CD4-positive, alpha-beta T cell treated with Interferon gamma for 1 hour (primary cell): ENCODE data around the gene CDK11B.

ENCODE experiments used
- DNase-seq: peaks from one replicate; pipeline ENCODE4 v3.0.0-alpha.2; 2020

CDK11B gene

DNA sequence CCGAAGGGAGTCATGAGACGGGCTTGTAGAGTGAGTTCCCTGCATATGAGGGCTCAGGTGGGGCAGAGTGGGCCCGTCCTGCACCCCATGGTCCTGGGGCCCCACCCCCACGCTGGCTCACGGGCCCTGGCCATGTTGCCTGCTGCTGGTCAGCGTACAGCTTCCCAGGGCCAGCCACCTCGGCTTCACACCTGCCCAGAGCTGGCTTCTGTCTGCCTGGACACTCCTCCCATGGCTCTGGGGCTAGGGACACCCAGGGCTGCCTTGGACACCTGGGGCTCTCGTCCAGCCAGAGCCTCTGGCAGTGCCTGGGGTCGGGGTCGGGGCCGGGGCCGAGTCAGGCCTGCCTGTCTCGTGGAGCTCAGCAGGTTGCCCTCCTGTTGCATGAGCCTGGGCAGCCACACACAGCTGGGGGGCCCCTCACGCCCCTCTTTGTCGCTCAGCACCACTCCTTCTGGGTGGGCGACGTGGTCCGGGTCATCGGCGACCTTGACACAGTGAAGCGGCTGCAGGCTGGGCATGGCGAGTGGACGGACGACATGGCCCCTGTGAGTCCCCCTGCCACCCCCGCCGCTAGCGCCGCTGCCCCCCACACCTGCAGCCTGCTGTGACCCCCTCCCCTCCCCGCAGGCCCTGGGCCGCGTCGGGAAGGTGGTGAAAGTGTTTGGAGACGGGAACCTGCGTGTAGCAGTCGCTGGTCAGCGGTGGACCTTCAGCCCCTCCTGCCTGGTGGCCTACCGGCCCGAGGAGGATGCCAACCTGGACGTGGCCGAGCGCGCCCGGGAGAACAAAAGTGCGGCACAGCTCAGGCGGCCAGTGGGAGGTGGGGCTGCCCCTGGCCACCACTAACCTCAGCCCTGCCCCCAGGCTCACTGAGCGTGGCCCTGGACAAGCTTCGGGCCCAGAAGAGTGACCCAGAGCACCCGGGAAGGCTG lies 32.3 kb downstream of the CDK11B start:
- DNase-seq = no peak

DNA sequence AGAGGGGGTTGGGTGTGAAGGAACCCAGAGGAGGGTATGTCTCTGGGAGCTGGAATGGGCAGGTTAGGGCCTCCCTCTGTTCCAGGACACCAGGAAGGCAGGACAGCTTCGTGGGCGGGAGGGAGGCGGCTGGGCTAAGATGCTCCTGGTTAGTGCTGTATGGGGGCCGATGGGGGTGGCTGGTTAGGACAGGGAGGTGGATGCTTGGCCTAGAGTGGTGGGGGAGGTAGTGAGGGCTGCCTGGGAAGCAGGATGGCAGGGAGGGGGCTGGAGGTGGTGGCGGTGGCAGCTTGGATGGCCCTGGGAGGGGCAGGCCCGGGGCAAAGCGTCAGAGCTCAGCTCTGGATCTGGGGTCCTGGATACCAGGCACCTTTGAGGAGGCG lies 33.0 kb downstream of the CDK11B start:
- no peak for DNase-seq

DNA sequence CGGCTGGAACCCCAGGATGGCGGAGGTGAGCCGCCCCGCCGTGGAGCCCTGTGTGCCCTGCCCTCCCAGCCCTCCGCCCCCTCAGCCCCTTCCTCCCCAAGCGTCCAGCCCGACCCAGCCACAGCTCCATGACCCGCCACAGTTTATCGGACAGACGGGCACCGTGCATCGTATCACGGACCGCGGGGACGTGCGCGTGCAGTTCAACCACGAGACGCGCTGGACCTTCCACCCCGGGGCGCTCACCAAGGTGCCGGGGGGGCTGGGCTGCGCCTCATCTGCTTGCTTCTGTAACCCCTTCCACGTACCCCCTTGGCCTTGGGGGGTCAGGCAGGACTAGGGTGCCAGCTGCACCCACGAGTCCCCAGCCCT lies 33.4 kb downstream of the CDK11B start:
- no peak for DNase-seq

DNA sequence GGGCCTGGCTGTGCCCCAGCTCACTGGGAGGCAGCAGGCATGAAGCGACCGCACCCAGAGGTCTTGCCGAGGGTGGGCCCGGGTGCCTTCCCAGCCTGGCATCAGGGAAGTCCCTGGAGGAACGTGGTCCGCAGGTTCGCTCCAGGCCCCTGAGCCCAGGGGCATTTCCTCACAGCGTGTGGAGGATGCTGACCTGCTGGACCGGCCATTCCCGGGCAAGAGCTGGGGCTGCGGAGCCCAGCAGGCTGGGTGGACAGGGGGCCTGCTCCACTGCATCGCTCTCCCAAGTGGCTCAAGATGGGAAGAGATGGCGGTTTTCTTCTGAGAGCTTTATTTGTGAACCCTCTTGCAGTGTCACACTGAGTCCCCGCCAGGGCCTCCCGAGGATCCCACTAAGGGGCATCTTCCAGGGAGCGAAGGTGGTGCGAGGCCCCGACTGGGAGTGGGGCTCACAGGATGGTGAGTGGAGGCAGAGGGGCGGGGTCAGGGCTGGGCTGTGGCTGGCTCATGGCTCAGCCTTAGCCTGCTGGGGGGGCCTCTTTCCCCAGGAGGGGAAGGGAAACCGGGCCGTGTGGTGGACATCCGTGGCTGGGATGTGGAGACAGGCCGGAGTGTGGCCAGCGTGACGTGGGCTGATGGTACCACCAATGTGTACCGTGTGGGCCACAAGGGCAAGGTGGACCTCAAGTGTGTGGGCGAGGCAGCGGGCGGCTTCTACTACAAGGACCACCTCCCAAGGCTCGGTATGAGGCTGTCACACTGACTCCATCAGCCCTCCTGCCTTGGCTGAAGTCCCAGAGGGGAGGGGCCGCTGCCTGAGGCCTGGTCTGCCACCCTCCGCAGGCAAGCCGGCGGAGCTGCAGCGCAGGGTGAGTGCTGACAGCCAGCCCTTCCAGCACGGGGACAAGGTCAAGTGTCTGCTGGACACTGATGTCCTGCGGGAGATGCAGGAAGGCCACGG lies 34.1 kb downstream of the CDK11B start:
- no peak for DNase-seq

DNA sequence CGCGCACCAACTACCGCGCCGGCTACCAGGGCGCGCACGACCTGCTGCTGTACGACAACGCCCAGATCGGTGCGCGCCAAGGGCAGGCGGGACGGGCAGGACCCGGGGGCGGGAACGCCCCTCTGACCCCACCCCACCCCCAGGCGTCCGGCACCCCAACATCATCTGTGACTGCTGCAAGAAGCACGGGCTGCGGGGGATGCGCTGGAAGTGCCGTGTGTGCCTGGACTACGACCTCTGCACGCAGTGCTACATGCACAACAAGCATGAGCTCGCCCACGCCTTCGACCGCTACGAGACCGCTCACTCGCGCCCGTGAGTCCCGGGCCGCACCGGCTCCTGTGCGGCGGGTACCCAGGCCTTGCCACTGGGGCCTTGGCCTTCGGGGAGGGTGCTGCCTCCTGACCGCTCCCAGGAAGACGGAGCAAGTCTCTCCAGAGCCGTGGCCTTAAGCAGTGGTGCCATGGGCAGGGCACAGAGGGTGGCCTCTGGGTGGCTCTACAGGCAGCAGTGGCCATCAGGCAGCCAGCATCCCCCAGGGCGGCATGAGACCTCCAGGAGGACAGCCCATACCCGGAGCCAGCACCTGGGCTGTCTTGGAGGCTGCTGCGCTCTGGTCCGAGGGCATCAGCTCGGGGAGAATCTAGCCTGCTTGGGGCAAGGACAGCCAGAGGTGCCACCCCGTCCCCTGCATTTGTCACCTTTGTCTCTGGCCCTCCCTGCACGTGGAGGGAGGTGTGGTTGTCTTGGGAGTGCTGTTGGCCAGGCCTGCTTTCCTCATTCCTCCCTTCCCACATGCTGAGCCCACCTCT lies 35.0 kb downstream of the CDK11B start:
- DNase-seq = no peak

DNA sequence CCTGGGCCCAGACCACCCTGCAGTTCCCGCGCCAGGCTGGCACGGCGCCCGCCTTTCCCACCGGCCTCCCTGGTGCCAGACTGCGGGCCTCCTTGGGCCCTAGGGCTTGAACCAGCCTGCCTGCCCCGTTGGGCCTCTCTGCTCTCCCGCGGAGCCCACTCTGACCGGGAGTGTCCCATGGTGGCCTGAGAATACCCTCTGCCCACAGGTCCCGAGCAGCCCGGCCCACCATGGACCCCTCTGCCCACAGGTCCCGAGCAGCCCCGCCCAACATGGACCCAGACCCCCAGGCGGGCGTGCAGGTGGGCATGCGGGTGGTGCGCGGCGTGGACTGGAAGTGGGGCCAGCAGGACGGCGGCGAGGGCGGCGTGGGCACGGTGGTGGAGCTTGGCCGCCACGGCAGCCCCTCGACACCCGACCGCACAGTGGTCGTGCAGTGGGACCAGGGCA lies 35.6 kb downstream of the CDK11B start:
- DNase-seq = no peak

DNA sequence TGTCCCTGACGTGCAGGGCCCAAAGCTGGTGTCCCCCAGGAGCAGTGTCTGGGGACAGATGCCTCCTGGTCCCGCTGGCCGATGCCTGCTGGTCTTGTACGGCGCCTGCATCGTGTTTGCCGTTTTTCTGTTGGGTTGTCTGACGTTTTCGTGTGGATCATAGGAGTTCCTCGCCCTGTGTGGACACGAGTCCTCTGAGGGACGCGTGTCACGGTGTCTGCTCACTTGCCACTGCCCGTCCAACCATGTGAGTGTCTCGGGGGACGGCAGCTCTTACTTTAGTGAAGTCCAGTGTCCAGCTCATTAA lies 36.1 kb downstream of the CDK11B start:
- DNase-seq = no peak

DNA sequence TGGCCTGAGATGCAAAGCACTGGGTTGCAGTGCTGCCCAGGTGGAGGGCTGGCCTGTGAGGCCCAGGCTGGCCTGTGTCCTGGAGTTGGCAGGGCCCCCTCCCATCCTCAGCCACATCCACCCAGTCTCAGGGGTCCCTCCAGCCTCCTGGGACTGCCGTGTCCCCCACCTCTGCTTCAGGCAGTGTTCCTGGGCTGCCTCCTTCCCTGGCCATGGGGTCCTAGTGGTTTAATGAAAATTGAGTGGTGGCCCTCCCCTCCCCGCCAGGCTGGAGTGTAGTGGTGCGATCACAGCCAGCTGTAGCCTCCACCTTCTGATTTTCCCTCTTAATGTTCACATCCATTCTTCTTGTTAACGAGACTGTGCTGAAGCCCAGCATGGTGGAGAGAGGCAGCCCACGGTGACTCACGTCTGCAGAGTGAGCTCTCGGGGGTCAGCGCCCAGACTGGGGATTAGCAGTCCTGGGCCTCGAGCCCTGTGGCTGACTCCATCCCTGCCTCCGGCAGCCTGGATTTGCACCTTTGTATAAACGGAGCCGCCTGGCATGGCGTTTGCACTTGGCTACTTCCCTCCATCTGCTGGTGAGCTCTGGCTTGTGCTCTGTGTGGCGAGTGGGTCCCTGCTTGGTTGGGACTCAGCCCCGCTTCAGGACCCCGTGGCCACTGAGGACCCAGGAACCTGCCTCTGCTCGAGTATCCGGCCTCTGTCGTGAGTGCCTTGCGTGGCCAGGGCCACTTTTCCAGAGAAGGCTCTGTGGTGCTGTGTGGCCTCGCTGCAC lies 36.6 kb downstream of the CDK11B start:
- no peak for DNase-seq

DNA sequence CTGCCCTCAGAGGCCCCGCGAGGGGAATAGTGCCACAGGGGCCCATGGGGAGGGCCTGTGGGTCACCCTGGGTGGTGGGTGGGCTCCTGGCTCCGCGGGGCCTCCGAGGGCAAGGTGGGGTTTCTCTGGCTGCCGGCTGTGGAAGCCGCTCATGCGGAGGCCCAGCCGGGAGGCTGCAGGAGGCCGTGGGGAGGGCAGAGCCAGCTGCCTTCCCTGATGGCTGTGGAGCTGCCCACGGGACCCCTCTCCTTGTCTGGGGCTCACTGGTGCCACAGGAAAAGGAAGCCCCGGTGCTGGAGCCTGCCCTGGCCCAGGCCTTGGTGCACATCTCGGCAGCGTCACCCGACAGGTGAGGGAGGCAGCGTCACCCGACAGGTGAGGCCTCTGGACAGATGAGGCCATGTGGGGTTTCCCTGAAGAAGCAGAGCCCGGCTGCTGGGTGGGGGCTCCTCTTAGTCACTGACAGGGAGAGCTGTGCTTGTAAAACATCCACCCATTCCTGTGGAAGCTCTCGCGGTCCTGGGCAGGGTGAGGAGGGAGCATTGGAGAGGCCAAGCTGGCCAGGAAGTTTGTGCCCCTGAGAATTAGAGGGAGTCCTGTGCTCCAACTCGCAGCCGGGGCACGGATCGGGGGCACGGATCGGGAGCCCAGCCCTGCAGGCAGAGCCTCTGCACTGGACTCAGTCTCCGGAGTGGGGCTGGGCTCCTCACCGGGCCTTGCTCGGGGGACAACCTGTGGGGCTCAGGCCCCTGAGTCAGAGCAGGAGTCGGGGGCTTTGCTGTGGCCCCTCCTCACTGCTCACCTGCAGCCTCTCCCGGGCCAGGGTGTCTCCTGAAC lies 37.4 kb downstream of the CDK11B start:
- no peak for DNase-seq

DNA sequence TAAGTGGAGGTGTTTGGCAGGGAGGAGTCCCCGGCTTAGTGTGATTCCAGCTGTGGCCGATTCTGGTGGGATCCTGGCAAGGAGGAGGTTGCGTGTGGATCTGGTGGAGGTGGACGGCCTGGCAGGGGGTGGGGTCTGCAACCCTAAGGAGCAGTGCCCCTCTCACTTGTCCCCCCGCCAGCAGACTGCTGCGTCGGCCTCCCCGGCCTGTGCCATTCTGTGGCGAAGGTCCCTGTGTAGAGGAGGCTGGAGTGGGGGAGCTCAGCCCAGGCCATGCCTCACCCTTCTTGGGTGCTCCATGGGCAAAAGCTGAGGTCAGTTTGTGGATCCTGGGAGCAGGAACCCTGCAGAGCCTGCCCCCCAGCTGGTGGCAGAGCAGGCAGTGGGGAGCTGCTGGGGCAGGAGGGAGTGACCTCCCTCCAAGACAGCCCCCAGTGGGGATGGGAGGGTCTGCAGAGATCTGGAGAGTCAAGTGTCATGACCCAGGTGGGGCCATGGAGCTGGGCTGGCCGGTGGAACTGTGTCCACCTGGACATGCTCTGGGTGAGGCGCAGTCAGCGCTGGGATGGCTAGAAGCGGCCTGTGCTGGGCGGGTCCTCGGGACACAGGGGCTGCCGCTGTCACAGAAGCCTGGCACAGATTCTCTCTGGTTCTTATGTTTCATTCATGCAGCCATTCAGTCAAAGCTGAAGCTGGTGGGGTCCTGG lies 38.2 kb downstream of the CDK11B start:
- no peak for DNase-seq

DNA sequence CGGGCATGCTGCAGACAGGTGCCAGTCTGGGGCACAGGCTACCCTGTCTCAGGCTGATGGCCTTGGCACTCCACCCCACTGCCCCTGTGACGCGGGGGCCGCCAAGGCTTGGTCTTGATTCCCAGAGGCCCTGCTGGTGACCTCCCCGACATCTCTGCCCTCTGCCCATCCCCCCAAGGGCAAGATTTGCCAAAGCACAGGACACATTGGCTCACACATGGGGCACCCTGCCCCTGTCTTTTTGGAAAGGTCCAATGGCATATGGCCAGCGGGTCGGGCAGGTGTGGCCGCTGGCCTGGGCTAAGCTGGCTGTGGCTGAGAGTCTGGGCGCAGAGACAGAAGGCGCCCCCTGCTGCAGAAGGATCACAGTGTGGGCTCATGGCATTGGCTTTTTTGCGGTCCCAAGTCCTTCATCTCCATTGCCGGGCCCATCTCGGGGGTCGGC lies 38.9 kb downstream of the CDK11B start:
- DNase-seq = no peak

DNA sequence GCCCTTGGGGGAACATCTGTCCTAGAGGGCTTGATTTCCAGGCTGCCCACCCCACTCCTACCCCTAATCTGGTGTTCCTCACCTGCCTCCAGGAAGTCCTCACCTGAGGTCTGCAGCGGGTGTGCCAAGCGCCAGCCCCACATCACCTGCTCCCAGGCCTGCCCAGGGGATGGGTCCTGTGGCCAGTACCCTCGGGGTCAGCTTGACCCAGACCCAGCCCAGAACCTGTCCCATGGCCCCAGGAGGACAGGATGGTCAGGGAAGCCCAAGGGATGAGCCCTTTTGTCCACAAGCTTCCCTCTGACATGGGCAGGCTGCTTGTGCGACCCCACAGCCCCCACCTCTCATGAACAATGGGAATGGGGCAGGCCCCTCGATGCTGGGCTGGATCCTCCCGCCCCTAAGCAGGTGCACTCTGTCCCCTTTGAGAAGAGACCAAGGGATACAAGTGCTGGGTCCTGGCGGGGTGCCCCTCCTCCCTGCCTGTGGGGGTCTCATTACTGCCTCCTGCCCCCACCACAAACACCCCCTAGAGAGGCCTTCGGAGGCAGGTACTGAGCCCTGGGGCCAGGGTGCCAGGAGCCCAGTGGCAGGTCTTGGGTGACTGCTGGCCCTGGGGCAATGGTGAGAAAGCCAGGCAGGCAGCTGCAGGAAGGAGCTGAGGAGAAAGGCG lies 40.3 kb downstream of the CDK11B start:
- no peak for DNase-seq

DNA sequence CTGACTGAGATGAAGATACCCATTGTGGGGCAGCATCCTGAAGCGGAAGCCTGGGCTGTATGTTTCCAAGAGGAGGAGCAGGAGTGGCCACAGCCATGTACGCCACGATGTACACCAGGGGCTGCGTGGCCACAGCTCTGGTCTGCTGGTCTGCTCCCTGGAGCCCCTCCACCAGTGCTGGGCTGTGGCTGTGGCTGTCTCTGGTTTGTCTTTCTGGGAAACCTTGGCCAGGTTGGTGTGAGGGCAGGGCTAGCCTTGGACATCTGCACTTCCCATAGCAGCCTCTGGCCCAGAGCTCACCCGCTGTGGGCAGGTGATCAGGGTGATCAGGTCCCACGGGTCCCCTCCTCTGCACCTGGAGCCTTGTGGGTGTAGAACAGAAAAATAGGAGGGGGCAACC lies 40.9 kb downstream of the CDK11B start:
- DNase-seq = no peak

DNA sequence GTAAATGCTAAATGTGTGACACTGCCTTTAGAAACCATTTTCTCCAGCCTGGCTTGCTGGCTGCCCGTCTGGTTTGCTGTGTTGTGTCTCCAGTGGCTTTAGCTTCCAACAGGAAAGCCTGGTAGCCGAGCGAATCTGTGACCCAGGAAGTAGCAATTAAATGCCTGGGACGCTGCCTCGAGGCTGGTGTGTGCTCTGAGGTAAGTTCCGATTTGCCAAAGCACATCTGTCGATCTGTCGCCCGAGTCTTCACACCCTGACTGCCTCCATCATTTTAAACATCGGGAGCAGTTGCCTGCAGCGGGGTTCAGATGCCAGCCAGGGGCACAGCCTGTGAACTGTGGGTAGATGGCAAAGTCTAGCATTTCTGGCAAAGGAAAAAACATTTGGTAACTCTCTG lies 41.3 kb downstream of the CDK11B start:
- DNase-seq = no peak

DNA sequence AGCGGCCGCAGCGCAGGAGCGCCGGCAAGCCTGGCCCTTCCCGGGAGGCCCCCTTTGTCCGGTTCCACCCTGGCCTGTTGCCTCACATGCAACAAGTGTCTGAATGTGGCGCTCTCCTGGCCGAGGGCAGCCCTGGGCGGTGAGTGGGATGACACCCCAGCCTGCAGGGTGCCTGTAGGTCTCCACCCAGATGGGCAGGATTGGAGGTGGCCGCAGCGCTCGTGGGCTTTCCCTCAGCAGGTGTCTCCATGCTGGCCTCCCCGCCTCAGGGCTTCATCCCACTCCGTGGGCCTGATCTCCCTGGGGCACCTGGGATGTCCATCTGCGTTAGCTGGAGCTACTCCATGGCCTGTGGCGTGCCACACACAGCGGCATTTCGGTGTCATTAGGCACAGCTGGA lies 42.0 kb downstream of the CDK11B start:
- no peak for DNase-seq

DNA sequence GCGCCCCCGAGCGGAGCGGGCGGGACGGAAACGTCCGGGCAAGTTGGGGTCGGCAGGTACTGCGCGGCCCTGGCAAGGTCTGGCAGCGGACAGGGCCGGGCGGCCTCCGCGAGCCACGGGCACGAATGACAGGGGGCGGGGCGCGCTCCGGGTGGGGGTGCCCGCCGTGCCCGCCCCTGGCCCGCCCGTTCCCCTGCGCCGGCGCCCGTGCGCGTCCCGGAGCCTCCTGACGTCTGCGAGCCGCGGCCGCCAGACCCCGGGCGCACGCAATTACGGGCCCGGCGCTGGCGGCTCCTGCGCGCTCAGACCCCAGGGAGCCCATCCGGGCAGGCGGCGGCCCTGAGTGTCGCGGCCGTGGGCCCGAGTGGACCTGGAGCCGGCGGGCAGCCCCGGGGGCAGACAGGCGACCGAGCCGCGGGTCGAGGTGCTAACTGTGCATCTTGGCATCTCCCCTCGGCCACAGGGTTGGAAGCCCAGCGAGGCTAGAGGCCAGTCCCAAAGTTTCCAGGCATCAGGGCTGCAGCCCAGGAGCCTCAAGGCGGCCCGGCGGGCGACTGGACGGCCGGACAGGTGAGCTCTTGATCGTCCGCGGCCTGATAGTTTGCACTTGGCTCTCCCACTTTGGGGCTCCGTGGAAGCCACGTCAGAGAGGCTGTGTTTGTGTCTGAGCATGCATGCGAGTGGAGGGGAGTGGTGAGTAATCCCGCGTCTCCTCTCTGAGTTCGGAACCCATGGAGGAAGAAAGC lies 42.6 kb downstream of the CDK11B start:
- DNase-seq = peak; percentile 57

DNA sequence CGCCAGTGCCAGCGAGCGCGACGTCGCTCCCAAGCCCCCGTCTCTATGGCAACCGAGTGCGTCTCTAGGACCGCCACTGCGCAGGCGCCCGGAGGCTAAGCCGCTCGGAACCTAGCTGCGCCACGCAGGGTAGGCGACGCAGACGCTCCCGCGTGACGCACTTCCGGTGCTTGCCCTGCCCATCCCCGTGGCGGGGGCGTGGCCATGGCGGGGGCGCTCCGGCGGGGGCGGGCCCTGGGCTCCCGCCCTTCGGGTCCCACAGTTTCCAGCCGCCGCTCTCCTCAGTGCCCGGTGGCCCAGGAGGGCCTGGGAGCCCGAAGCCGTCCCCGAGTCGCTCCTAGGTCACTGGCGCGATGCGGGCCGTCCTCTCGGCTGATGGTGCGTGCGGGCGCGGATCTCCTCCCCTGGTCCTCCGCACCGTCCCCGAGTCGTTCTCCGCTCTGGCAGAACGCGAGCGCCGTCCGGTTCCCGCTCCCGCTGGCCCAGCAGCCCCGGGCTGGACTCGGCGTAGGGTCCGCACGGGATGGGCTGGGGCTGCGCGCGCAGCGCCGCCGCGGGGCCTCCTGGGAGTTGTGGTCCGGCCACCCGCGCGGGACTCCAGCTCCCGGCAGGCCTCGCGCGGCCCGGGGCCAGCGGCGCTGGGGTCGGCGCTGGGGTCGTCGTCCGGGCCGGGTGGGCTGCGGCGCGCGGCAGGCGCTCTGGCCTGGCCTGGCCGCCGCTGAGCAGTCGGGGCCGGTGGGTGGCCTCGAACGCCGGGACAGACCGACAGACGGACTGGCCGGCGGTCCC lies 43.4 kb downstream of the CDK11B start, which contains the start of gene MIB2:
TSS of gene MIB2 (plus strand) at position 245 of the 789 bp plus-strand sequence. CDS start 7,953 bp downstream, outside the sequence.
- peak; percentile 99 for DNase-seq

DNA sequence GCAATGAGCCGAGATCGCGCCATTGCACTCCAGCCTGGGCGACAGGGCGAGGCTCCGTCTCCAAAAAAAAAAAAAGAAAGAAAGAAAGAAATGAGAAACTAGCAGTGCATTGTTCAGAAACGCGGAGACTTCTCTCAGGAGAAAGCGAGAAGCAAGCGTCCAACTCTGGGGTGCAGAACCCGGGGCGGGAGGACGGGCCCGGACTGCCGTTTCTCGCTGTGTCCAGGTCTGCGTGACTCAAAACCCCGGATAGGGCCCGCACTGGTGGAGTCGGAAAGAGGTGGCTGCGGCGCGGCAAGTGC lies 43.9 kb downstream of the CDK11B start:
- no peak for DNase-seq
